Smooth muscle cell (in vitro differentiated cells): ENCODE measurements around the gene HTR4. TPM values are rescaled to one million over a fixed set of nuclear protein-coding genes. Genes with fewer than 3 reads are reported as not detected.

Experiments
- DNase-seq: peaks from one replicate; lab custom pipeline; 2025; ENCODE audit not compliant: unreplicated experiment; lab: John Stamatoyannopoulos, UW
- H2AFZ ChIP-seq: fragments of 200-600 bp; sonication (generic); 2 replicates; pipeline ENCODE4 v1.6.0; 2016; ENCODE audit warnings: antibody characterized with exemption, low read depth, mild to moderate bottlenecking
- H3F3A ChIP-seq: fragments of 200-600 bp; sonication (generic); 2 replicates; pipeline ENCODE4 v1.6.0; 2017; ENCODE audit warnings: antibody characterized with exemption, low read depth
- H3K27ac ChIP-seq: fragments of 200-600 bp; sonication (generic); 2 replicates; pipeline ENCODE4 v1.5.1; 2016; ENCODE audit warnings: low read depth, mild to moderate bottlenecking
- H3K27me3 ChIP-seq: fragments of 200-600 bp; sonication (generic); 2 replicates; pipeline ENCODE4 v1.6.1; 2016; ENCODE audit warnings: low read depth, mild to moderate bottlenecking
- H3K36me3 ChIP-seq: fragments of 200-600 bp; sonication (generic); 2 replicates; pipeline ENCODE4 v1.5.1; 2016; ENCODE audit warnings: low read depth
- H3K4me1 ChIP-seq: fragments of 200-600 bp; sonication (generic); 2 replicates; pipeline ENCODE4 v1.5.1; 2016; ENCODE audit warnings: low read depth
- H3K4me2 ChIP-seq: fragments of 200-600 bp; sonication (generic); 2 replicates; pipeline ENCODE4 v1.6.0; 2016; ENCODE audit warnings: mild to moderate bottlenecking
- H3K4me3 ChIP-seq: fragments of 200-600 bp; sonication (generic); 2 replicates; pipeline ENCODE4 v1.5.1; 2016; ENCODE audit warnings: mild to moderate bottlenecking
- H3K79me2 ChIP-seq: fragments of 200-600 bp; sonication (generic); 2 replicates; pipeline ENCODE4 v1.6.0; 2016; ENCODE audit warnings: low read depth, mild to moderate bottlenecking
- H3K9ac ChIP-seq: fragments of 200-600 bp; sonication (generic); 2 replicates; pipeline ENCODE4 v1.6.0; 2016; ENCODE audit warnings: low read depth
- H3K9me3 ChIP-seq: fragments of 200-600 bp; sonication (generic); replicated peaks from 2 replicates; pipeline ENCODE4 v1.5.1; 2016; ENCODE audit warnings: low read depth
- H4K20me1 ChIP-seq: fragments of 200-600 bp; sonication (generic); 2 replicates; pipeline ENCODE4 v1.6.0; 2016; ENCODE audit warnings: low read depth
- WGBS: methylation state at CpG from one replicate; pipeline ENCODE4 v1.1.7; 2016; ENCODE audit warnings: low lambda C conversion rate; 5-methylcytosine and 5-hydroxymethylcytosine counted together
- polyA plus RNA-seq: library from polyadenylated mRNA; unstranded; fragments of >200 nt; fragmentation: Nextera tagmentation; extraction: Ambion mirVana; gene quantifications from 2 replicates; pipeline ENCODE4 v1.2.1, GENCODE V29; 2016
- total RNA-seq: library from RNA; depleted of rRNA; stranded (reverse); fragments of >200 nt; gene quantifications from 2 replicates; pipeline ENCODE4 v1.2.3, GENCODE V29; 2014
- TF ChIP-seq, protein P1 (sequence below): fragments of 200-600 bp; sonication (generic); IDR thresholded peaks from 2 replicates; pipeline ENCODE4 v1.5.1; 2017; ENCODE audit warnings: borderline replicate concordance, mild to moderate bottlenecking, antibody characterized with exemption; ENCODE audit not compliant: insufficient read depth, poor library complexity, severe bottlenecking

The HTR4 gene
- total and polyA plus RNA-seq, 2 experiments from 2014 or later, result 0.09 TPM; not detected in 1

DNA sequence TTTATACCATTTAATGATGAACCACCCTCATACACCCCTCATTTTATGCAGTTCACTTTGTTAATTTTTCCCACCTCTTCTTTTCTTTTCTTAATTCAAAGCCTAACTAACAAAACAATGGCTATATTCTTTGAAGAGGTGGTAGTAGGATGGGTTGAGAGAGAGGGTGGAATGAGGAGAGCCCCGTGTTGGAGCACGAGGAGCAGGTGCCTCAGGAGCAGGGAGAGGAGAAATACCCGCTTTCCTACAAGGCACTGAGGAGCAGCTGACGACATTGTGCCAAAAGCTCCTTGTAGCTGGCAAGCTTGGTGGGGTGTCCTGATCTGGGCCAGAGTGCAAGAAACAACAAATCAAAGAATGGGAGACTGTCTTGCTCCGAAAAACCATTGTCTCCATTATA lies 129.6 kb downstream of the HTR4 start:
- H3K79me2 ChIP-seq, result no peaks in the 10 kb centered on the region
- no peak overlapping the region for H3K9ac ChIP-seq
- no peak overlapping the region for H3K4me3 ChIP-seq
- no peaks in the 10 kb centered on the region for H3K4me1 ChIP-seq
- DNase-seq, result no peak
- H3K36me3 ChIP-seq, result no peaks in the 10 kb centered on the region
- H4K20me1 ChIP-seq, result no peaks in the 10 kb centered on the region
- no peak overlapping the region for H3K27ac ChIP-seq
- H3F3A ChIP-seq, result no peaks in the 10 kb centered on the region
- H2AFZ ChIP-seq, result no peak overlapping the region
- TF ChIP-seq, protein P1, sequence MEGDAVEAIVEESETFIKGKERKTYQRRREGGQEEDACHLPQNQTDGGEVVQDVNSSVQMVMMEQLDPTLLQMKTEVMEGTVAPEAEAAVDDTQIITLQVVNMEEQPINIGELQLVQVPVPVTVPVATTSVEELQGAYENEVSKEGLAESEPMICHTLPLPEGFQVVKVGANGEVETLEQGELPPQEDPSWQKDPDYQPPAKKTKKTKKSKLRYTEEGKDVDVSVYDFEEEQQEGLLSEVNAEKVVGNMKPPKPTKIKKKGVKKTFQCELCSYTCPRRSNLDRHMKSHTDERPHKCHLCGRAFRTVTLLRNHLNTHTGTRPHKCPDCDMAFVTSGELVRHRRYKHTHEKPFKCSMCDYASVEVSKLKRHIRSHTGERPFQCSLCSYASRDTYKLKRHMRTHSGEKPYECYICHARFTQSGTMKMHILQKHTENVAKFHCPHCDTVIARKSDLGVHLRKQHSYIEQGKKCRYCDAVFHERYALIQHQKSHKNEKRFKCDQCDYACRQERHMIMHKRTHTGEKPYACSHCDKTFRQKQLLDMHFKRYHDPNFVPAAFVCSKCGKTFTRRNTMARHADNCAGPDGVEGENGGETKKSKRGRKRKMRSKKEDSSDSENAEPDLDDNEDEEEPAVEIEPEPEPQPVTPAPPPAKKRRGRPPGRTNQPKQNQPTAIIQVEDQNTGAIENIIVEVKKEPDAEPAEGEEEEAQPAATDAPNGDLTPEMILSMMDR, result no peak
- no peak overlapping the region for H3K4me2 ChIP-seq
- H3K27me3 ChIP-seq, result peaks cover 4% of the 10 kb centered on the region
- no peaks in the 10 kb centered on the region for H3K9me3 ChIP-seq
- 85% methylated on average over 5 of the region's 5 CpGs for WGBS

DNA sequence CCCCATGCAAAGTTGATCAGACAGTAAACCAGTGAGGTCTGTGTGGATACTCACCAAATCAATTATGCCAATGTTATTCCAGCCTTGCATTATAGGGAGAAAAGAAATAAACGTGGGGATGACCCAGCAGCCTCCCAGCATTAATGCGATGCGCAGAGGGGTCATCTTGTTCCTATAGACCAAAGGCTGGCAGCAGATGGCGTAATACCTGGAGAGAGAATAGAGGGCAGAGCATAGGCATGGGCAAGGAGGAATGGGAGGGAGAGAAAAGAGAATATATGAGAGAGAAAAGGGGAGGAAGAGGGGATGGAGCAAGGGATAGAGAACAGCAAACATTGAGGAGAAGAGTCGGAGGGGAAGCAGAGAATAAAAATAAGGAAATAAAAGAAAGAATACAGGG lies 131.2 kb downstream of the HTR4 start:
- Histone ChIP-seq H4K20me1 (no peaks in the 10 kb centered on the region), H3K4me2 (no peak overlapping the region), H3K79me2 (no peaks in the 10 kb centered on the region), H3K9ac (no peak overlapping the region), H3K4me3 (no peak overlapping the region), H3K9me3 (no peaks in the 10 kb centered on the region), H3K36me3 (no peaks in the 10 kb centered on the region), H3K27ac (no peak overlapping the region), H3F3A (no peaks in the 10 kb centered on the region), H2AFZ (no peak overlapping the region), H3K4me1 (no peaks in the 10 kb centered on the region), H3K27me3 (peaks cover 4% of the 10 kb centered on the region)
- DNase-seq, result no peak
- 65% methylated on average over 5 of the region's 5 CpGs for WGBS
- TF ChIP-seq, protein P1, result no peak

DNA sequence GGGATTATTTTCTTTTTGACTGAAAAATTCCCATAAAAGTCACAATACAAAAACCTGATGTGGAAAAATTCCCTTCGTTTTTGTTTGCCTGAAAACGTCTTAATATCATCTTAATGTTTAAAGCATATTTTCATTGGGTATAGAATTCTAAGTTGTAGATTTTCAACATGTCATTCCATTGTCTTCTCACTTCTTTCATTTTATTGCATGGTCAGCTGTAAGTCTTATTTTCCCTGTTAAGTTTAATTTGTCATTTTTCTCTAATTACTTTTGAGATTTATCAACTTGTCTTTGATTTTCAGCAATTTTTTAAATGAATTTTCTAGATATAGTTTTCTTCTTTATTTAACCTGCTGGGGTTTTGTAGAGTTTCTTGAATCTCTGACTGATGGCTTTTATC lies 138.9 kb downstream of the HTR4 start:
- no peak overlapping the region for H3K9ac ChIP-seq
- H3K27me3 ChIP-seq, result no peaks in the 10 kb centered on the region
- H3K4me2 ChIP-seq, result no peak overlapping the region
- DNase-seq, result no peak
- H4K20me1 ChIP-seq, result no peaks in the 10 kb centered on the region
- H3K27ac ChIP-seq, result no peak overlapping the region
- no peak overlapping the region for H2AFZ ChIP-seq
- no peaks in the 10 kb centered on the region for H3F3A ChIP-seq
- 89% methylated on average over 2 of the region's 2 CpGs for WGBS
- H3K9me3 ChIP-seq, result no peaks in the 10 kb centered on the region
- no peak overlapping the region for H3K4me3 ChIP-seq
- H3K4me1 ChIP-seq, result no peaks in the 10 kb centered on the region
- no peaks in the 10 kb centered on the region for H3K36me3 ChIP-seq
- H3K79me2 ChIP-seq, result no peaks in the 10 kb centered on the region
- TF ChIP-seq, protein P1, result no peak

DNA sequence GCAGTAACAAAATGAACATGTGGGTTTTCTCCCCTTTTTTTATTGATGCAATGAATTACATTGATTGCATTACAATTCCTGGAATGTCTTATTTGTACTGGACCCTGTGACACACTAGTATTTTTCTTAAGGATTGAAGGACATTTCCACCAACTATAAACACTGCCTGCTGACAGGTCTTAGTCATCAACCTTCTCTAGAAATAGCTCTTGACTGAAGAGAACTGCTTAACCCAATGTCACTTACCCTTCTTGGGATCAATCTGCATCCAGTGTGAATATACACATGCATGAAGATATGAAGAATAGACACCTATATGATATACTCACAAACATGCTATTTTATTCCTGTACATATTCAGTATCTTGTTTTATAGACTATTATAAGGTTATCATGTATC lies 140.0 kb downstream of the HTR4 start:
- H3F3A ChIP-seq, result no peaks in the 10 kb centered on the region
- no peaks in the 10 kb centered on the region for H3K27me3 ChIP-seq
- TF ChIP-seq, protein P1, result no peak
- no peaks in the 10 kb centered on the region for H3K4me1 ChIP-seq
- H3K4me3 ChIP-seq, result no peak overlapping the region
- no peaks in the 10 kb centered on the region for H3K9me3 ChIP-seq
- H3K79me2 ChIP-seq, result no peaks in the 10 kb centered on the region
- no peak overlapping the region for H3K27ac ChIP-seq
- H4K20me1 ChIP-seq, result no peaks in the 10 kb centered on the region
- no peak for DNase-seq
- H2AFZ ChIP-seq, result no peak overlapping the region
- H3K4me2 ChIP-seq, result no peak overlapping the region
- H3K36me3 ChIP-seq, result no peaks in the 10 kb centered on the region
- no peak overlapping the region for H3K9ac ChIP-seq
